SK-N-SH (cell line): ENCODE results near the gene KRTAP4-9. TPM values are rescaled to one million over a fixed set of nuclear protein-coding genes. Genes with fewer than 3 reads are reported as not detected.

Source experiments
- CTCF ChIA-PET: fragments of 300-600, 350-600 bp; formaldehyde crosslinking; extraction: SDS; loops from one replicate; lab custom pipeline; 2021; lab: Yijun Ruan, JAX
- POLR2A ChIA-PET: fragments of 350-600 bp; sonication (Branson Sonifier 250); formaldehyde crosslinking; extraction: SDS; loops from one replicate; lab custom pipeline; 2020; ENCODE audit warnings: antibody characterized with exemption, inconsistent platforms; lab: Yijun Ruan, JAX
- DNase-seq: peaks from one replicate; pipeline ENCODE4 v3.0.0; 2012
- H2AFZ ChIP-seq: fragments of 200-600 bp; sonication (generic); 2 replicates; pipeline ENCODE4 v1.8.1; 2016; ENCODE audit warnings: antibody characterized with exemption, mild to moderate bottlenecking, low read depth
- H3F3A ChIP-seq: fragments of 200-600 bp; sonication (generic); replicated peaks from 2 replicates; pipeline ENCODE3; 2016; ENCODE audit warnings: antibody characterized with exemption, mild to moderate bottlenecking; ENCODE audit not compliant: insufficient read depth
- H3K27ac ChIP-seq, 2 experiments: fragments of 200-500 bp in 1 of 2; fragments of 200-600 bp in 1 of 2; sonication (Bioruptor generic) in 1 of 2; sonication (generic), shearing (Covaris generic) in 1 of 2; 2 replicates each; pipeline versions ENCODE4 v1.5.1 to v1.6.1; 2014 to 2016; ENCODE audit warnings: low read depth in 2 of 2, inconsistent platforms in 1 of 2, low read length in 1 of 2, mild to moderate bottlenecking in 1 of 2, mixed read lengths in 1 of 2
- H3K27me3 ChIP-seq: fragments of 200-600 bp; sonication (generic), shearing (Covaris generic); 2 replicates; pipeline ENCODE4 v1.6.1; 2016; ENCODE audit warnings: mixed run types; ENCODE audit not compliant: insufficient read depth
- H3K36me3 ChIP-seq, 2 experiments: fragments of 200-500 bp in 1 of 2; fragments of 200-600 bp in 1 of 2; sonication (Bioruptor generic) in 1 of 2; sonication (generic) in 1 of 2; replicated peaks in 1 of 2; 2 replicates each; pipeline versions ENCODE3 to v1.5.1; 2014 to 2016; ENCODE audit warnings: low read length in 1 of 2, mild to moderate bottlenecking in 1 of 2; ENCODE audit not compliant: insufficient read depth in 2 of 2, control insufficient read depth in 1 of 2
- H3K4me1 ChIP-seq, 2 experiments: fragments of 200-500 bp in 1 of 2; fragments of 200-600 bp in 1 of 2; sonication (Bioruptor generic) in 1 of 2; sonication (generic), shearing (Covaris generic) in 1 of 2; 2 replicates each; pipeline versions ENCODE4 v1.5.1 to v1.6.1; 2014 to 2016; ENCODE audit warnings: low read depth in 1 of 2, low read length in 1 of 2, mixed run types in 1 of 2; ENCODE audit not compliant: insufficient read depth in 2 of 2, control insufficient read depth in 1 of 2
- H3K4me2 ChIP-seq: fragments of 200-600 bp; sonication (generic), shearing (Covaris generic); 2 replicates; pipeline ENCODE4 v1.6.1; 2017; ENCODE audit warnings: mixed run types
- H3K4me3 ChIP-seq, 2 experiments: fragments of 200-500 bp in 1 of 2; fragments of 200-600 bp in 1 of 2; sonication (Bioruptor generic) in 1 of 2; sonication (generic), shearing (Covaris generic) in 1 of 2; 2 replicates each; pipeline versions ENCODE4 v1.5.1 to v1.8.1; 2014 to 2016; ENCODE audit warnings: low read depth in 2 of 2, inconsistent platforms in 1 of 2, low read length in 1 of 2, mild to moderate bottlenecking in 1 of 2, mixed read lengths in 1 of 2, moderate library complexity in 1 of 2
- H3K79me2 ChIP-seq: fragments of 200-600 bp; sonication (generic); 2 replicates; pipeline ENCODE4 v1.8.1; 2017; ENCODE audit warnings: mild to moderate bottlenecking; ENCODE audit not compliant: insufficient read depth
- H3K9ac ChIP-seq: fragments of 200-600 bp; sonication (generic); 2 replicates; pipeline ENCODE4 v1.6.1; 2017; ENCODE audit warnings: mixed run types
- H3K9me2 ChIP-seq: fragments of 200-600 bp; sonication (generic); 2 replicates; pipeline ENCODE4 v1.6.1; 2017; ENCODE audit warnings: mixed run types
- H3K9me3 ChIP-seq: fragments of 200-600 bp; sonication (generic); 2 replicates; pipeline ENCODE4 v1.6.1; 2017; ENCODE audit warnings: mixed run types, mild to moderate bottlenecking, moderate library complexity
- H4K20me1 ChIP-seq: fragments of 200-600 bp; sonication (generic); 2 replicates; pipeline ENCODE4 v1.6.1; 2017; ENCODE audit warnings: mild to moderate bottlenecking, mixed run types; ENCODE audit not compliant: insufficient read depth
- CHD2 ChIP-seq: fragments of 150-350 bp; IDR thresholded peaks from 2 replicates; pipeline ENCODE4 v1.6.1; 2018; ENCODE audit warnings: low read length; ENCODE audit not compliant: partially characterized antibody
- EP300 ChIP-seq, 2 experiments: IDR thresholded peaks; 2 replicates each; pipeline versions ENCODE4 v1.4.0 to v1.6.1; 2012; ENCODE audit warnings: borderline replicate concordance in 1 of 2, low read depth in 1 of 2, low read length in 1 of 2
- EZH2phosphoT487 ChIP-seq: fragments of 200-600 bp; sonication (generic); IDR thresholded peaks from 2 replicates; pipeline ENCODE4 v1.6.1; 2017; ENCODE audit warnings: low read depth, mixed run types, mild to moderate bottlenecking, antibody characterized with exemption, moderate library complexity, borderline replicate concordance
- JUND ChIP-seq: IDR thresholded peaks from 2 replicates; pipeline ENCODE4 v1.4.0; 2012
- MEF2A ChIP-seq: IDR thresholded peaks from 2 replicates; pipeline ENCODE4 v1.4.0; 2012; ENCODE audit warnings: low read depth, borderline replicate concordance
- MXI1 ChIP-seq: IDR thresholded peaks from 2 replicates; pipeline ENCODE4 v1.6.1; 2012; ENCODE audit warnings: mild to moderate bottlenecking, low read depth, low read length, improper control_type of control experiment
- NFIC ChIP-seq: IDR thresholded peaks from 2 replicates; pipeline ENCODE4 v1.4.0; 2012; ENCODE audit warnings: borderline replicate concordance
- NRF1 ChIP-seq: IDR thresholded peaks from 2 replicates; pipeline ENCODE4 v1.6.1; 2012; ENCODE audit warnings: low read depth, mild to moderate bottlenecking, low read length
- POLR2AphosphoS5 ChIP-seq: IDR thresholded peaks from 2 replicates; pipeline ENCODE4 v1.6.1; 2012; ENCODE audit warnings: low read depth, low read length
- RAD21 ChIP-seq: IDR thresholded peaks from 2 replicates; pipeline ENCODE4 v1.6.1; 2012; ENCODE audit warnings: mild to moderate bottlenecking, low read length
- RCOR1 ChIP-seq: fragments of 150-350 bp; IDR thresholded peaks from 2 replicates; pipeline ENCODE4 v1.6.1; 2017; ENCODE audit warnings: antibody characterized with exemption, low read length
- RFX5 ChIP-seq: IDR thresholded peaks from 2 replicates; pipeline ENCODE4 v1.6.1; 2012; ENCODE audit warnings: mild to moderate bottlenecking, improper control_type of control experiment, low read length
- RXRA ChIP-seq: IDR thresholded peaks from 2 replicates; pipeline ENCODE4 v1.4.0; 2012; ENCODE audit warnings: low read depth, mild to moderate bottlenecking, borderline replicate concordance
- SIN3A ChIP-seq: IDR thresholded peaks from 2 replicates; pipeline ENCODE4 v1.6.1; 2012; ENCODE audit warnings: low read depth, mild to moderate bottlenecking, low read length, moderate library complexity, borderline replicate concordance
- SMC3 ChIP-seq: IDR thresholded peaks from 2 replicates; pipeline ENCODE4 v1.6.1; 2012; ENCODE audit warnings: low read depth, low read length, improper control_type of control experiment
- TAF1 ChIP-seq: IDR thresholded peaks from 2 replicates; pipeline ENCODE4 v1.6.1; 2012; ENCODE audit warnings: low read depth, mild to moderate bottlenecking, low read length, moderate library complexity, borderline replicate concordance
- TEAD4 ChIP-seq: IDR thresholded peaks from 2 replicates; pipeline ENCODE4 v1.4.0; 2012; ENCODE audit warnings: mild to moderate bottlenecking, borderline replicate concordance; ENCODE audit not compliant: insufficient read depth
- YY1 ChIP-seq: IDR thresholded peaks from 2 replicates; pipeline ENCODE4 v1.4.0; 2012; ENCODE audit warnings: low read depth, mild to moderate bottlenecking
- WGBS: methylation state at CpG from one replicate; pipeline ENCODE4 v1.1.6; 2017; ENCODE audit warnings: low lambda C conversion rate; 5-methylcytosine and 5-hydroxymethylcytosine counted together
- polyA plus RNA-seq, 3 experiments: library from polyadenylated mRNA; depleted of rRNA; stranded (reverse); fragments of >200 nt; gene quantifications; 2 replicates each; pipeline ENCODE4 v1.2.3, GENCODE V29; 2012
- TF ChIP-seq, protein P1 (sequence below): fragments of 200-600 bp; sonication (generic); IDR thresholded peaks from 2 replicates; pipeline ENCODE4 v1.6.1; 2017; ENCODE audit warnings: antibody characterized with exemption, mild to moderate bottlenecking, moderate library complexity
- TF ChIP-seq, protein P2 (sequence below): IDR thresholded peaks from 2 replicates; pipeline ENCODE4; 2012
- TF ChIP-seq, protein P3 (sequence below): fragments of 150-350 bp; IDR thresholded peaks from 2 replicates; pipeline ENCODE4 v1.6.1; 2017; ENCODE audit warnings: antibody characterized with exemption, low read length, low read depth, borderline replicate concordance
- TF ChIP-seq, protein P4 (sequence below): IDR thresholded peaks from 2 replicates; pipeline ENCODE4 v1.6.1; 2012; ENCODE audit warnings: mild to moderate bottlenecking, low read depth, low read length, moderate library complexity

Gene KRTAP4-9
- polyA plus RNA-seq, 1 of the 3 experiments (the other 2 are of a cell fraction), result not detected

DNA sequence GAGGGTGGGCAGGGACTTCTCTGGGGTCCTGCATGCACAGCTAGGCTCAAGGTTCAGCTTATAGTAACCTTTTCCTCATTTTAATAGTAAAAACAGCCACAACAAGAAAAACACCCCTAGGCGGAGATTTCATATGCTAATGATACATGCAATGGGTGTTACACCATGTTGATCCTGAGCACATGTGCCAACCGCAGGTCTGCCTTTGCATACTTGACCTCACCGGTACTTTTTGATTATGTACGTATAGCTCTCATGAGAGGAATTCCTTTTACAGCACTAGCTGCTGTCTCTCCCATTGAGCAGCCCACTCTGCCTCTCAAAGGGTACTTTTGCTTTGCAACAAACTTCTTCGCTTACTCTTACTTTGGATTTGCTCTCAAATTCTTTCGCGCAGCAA lies 9.1 kb upstream of the KRTAP4-9 start:
- peaks cover 6% of the 10 kb centered on the region for H3F3A ChIP-seq
- WGBS, result 51% methylated on average over 7 of the region's 7 CpGs
- no peaks in the 10 kb centered on the region for H3K27me3 ChIP-seq
- peaks cover 0 to 5% of the 10 kb centered on the region in 2 experiments; a peak in 1 of 4 replicates for H3K4me1 ChIP-seq
- no peak overlapping the region for H3K4me2 ChIP-seq
- H3K36me3 ChIP-seq, result no peaks in the 10 kb centered on the region
- CTCF ChIA-PET, result no interaction called here
- H3K4me3 ChIP-seq, result no peak overlapping the region
- no peak overlapping the region for H3K27ac ChIP-seq
- POLR2A ChIA-PET, result no interaction called here
- H2AFZ ChIP-seq, result no peak overlapping the region
- H4K20me1 ChIP-seq, result no peaks in the 10 kb centered on the region
- no peak for DNase-seq
- H3K9me3 ChIP-seq, result no peaks in the 10 kb centered on the region
- no peak overlapping the region for H3K9ac ChIP-seq
- H3K79me2 ChIP-seq, result no peaks in the 10 kb centered on the region
- TF ChIP-seq CHD2, result no peak
- TF ChIP-seq NFIC, result no peak
- no peak for TF ChIP-seq RCOR1
- TF ChIP-seq, protein P1, sequence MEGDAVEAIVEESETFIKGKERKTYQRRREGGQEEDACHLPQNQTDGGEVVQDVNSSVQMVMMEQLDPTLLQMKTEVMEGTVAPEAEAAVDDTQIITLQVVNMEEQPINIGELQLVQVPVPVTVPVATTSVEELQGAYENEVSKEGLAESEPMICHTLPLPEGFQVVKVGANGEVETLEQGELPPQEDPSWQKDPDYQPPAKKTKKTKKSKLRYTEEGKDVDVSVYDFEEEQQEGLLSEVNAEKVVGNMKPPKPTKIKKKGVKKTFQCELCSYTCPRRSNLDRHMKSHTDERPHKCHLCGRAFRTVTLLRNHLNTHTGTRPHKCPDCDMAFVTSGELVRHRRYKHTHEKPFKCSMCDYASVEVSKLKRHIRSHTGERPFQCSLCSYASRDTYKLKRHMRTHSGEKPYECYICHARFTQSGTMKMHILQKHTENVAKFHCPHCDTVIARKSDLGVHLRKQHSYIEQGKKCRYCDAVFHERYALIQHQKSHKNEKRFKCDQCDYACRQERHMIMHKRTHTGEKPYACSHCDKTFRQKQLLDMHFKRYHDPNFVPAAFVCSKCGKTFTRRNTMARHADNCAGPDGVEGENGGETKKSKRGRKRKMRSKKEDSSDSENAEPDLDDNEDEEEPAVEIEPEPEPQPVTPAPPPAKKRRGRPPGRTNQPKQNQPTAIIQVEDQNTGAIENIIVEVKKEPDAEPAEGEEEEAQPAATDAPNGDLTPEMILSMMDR, result no peak
- TF ChIP-seq TAF1, result no peak
- TF ChIP-seq RAD21, result no peak
- TF ChIP-seq TEAD4, result no peak
- TF ChIP-seq MXI1, result no peak
- TF ChIP-seq EZH2phosphoT487, result no peak
- TF ChIP-seq, protein P2, sequence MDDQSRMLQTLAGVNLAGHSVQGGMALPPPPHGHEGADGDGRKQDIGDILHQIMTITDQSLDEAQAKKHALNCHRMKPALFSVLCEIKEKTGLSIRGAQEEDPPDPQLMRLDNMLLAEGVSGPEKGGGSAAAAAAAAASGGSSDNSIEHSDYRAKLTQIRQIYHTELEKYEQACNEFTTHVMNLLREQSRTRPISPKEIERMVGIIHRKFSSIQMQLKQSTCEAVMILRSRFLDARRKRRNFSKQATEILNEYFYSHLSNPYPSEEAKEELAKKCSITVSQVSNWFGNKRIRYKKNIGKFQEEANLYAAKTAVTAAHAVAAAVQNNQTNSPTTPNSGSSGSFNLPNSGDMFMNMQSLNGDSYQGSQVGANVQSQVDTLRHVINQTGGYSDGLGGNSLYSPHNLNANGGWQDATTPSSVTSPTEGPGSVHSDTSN, result no peak
- no peak for TF ChIP-seq JUND
- no peak for TF ChIP-seq NRF1
- no peak for TF ChIP-seq RFX5
- no peak for TF ChIP-seq SMC3
- TF ChIP-seq RXRA, result no peak
- no peaks in the 10 kb centered on the region for H3K9me2 ChIP-seq

DNA sequence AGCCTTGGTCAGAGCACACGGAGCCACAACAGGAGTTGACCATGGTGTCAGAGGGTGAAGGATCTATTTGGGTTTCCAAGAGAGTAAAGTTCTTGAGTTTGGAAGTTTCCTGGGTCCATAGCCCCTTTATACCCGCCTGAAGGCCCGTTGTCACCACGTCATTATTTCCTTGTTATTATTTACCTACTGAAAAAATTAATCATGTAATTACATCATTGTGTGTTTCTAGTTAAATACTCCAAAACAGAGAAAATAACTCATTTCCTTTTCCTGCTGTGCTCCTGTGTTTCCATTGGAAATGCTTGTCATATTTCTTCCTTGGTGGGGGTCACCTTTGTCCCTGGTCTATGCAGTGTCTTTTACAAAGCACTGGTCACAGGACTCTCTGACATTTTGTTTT lies 7.1 kb upstream of the KRTAP4-9 start, which contains the start of gene KRTAP4-8:
Gene KRTAP4-8, minus strand, starts transcription at position 101 of the 400 bp plus-strand sequence. Its CDS starts 58 bp downstream, at position 43.
- Histone ChIP-seq H3K4me1 (peaks cover 0 to 5% of the 10 kb centered on the region in 2 experiments; a peak in 1 of 4 replicates), H3K36me3 (no peaks in the 10 kb centered on the region), H3K9me2 (no peaks in the 10 kb centered on the region), H3K27ac (no peak within 1 kb of the TSS), H3K27me3 (no peaks in the 10 kb centered on the region), H2AFZ (no peak within 1 kb of the TSS), H3F3A (peaks cover 6% of the 10 kb centered on the region), H3K79me2 (no peaks in the 10 kb centered on the region), H3K4me3 (no peak within 1 kb of the TSS), H3K9me3 (no peaks in the 10 kb centered on the region), H4K20me1 (no peaks in the 10 kb centered on the region), H3K9ac (no peak within 1 kb of the TSS), H3K4me2 (0 out of 2 replicates have a peak within 1 kb of the TSS, but pooled peaks have one; percentile 15)
- 9% methylated on average over 4 of the region's 4 CpGs for WGBS
- ChIA-PET CTCF (no interaction called here), POLR2A (no interaction called here)
- DNase-seq, result no peak
- no peak for TF ChIP-seq EP300 (IDR thresholded peaks at IDR 0.05; ENCODE audit: borderline replicate concordance in 1 of 2, low read depth in 1 of 2, low read length in 1 of 2)
- TF ChIP-seq MEF2A, result no peak
- no peak for TF ChIP-seq POLR2AphosphoS5
- no peak for TF ChIP-seq TAF1
- no peak for TF ChIP-seq SIN3A
- TF ChIP-seq YY1, result no peak
- TF ChIP-seq, protein P2, result no peak
- TF ChIP-seq, protein P3, sequence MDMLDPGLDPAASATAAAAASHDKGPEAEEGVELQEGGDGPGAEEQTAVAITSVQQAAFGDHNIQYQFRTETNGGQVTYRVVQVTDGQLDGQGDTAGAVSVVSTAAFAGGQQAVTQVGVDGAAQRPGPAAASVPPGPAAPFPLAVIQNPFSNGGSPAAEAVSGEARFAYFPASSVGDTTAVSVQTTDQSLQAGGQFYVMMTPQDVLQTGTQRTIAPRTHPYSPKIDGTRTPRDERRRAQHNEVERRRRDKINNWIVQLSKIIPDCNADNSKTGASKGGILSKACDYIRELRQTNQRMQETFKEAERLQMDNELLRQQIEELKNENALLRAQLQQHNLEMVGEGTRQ, result no peak
- TF ChIP-seq, protein P4, sequence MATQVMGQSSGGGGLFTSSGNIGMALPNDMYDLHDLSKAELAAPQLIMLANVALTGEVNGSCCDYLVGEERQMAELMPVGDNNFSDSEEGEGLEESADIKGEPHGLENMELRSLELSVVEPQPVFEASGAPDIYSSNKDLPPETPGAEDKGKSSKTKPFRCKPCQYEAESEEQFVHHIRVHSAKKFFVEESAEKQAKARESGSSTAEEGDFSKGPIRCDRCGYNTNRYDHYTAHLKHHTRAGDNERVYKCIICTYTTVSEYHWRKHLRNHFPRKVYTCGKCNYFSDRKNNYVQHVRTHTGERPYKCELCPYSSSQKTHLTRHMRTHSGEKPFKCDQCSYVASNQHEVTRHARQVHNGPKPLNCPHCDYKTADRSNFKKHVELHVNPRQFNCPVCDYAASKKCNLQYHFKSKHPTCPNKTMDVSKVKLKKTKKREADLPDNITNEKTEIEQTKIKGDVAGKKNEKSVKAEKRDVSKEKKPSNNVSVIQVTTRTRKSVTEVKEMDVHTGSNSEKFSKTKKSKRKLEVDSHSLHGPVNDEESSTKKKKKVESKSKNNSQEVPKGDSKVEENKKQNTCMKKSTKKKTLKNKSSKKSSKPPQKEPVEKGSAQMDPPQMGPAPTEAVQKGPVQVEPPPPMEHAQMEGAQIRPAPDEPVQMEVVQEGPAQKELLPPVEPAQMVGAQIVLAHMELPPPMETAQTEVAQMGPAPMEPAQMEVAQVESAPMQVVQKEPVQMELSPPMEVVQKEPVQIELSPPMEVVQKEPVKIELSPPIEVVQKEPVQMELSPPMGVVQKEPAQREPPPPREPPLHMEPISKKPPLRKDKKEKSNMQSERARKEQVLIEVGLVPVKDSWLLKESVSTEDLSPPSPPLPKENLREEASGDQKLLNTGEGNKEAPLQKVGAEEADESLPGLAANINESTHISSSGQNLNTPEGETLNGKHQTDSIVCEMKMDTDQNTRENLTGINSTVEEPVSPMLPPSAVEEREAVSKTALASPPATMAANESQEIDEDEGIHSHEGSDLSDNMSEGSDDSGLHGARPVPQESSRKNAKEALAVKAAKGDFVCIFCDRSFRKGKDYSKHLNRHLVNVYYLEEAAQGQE, result no peak
